GM18499 (cell line): ENCODE results near the gene MRPL10.

Experiments
- ATAC-seq: cut with Tn5 transposase; IDR thresholded peaks from one replicate; pipeline ENCODE4 v1.9.1; 2021; ENCODE audit warnings: moderate number of reproducible peaks; ENCODE audit not compliant: insufficient read depth, unreplicated experiment

Gene MRPL10

DNA sequence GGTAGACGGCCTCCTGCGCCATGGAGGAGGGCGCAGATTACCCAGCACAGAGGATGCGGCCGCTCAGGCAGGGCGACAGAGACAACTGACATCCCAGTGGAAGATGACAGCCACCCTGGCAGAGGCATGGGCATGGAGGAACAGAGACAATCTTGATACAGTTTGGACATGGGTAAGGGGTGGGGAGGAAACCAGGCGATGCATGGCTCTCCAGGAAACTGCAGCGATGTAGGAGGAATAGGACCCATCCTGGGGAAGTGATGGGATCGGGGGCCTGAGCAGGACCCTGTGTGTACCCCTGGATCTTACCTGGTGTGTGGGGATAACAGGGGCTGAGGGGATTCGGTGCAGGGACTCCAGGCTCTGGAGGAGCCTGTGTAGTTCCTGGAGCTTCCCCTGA, 14.4 kb downstream of the MRPL10 start:
- ATAC-seq, result no peak

DNA sequence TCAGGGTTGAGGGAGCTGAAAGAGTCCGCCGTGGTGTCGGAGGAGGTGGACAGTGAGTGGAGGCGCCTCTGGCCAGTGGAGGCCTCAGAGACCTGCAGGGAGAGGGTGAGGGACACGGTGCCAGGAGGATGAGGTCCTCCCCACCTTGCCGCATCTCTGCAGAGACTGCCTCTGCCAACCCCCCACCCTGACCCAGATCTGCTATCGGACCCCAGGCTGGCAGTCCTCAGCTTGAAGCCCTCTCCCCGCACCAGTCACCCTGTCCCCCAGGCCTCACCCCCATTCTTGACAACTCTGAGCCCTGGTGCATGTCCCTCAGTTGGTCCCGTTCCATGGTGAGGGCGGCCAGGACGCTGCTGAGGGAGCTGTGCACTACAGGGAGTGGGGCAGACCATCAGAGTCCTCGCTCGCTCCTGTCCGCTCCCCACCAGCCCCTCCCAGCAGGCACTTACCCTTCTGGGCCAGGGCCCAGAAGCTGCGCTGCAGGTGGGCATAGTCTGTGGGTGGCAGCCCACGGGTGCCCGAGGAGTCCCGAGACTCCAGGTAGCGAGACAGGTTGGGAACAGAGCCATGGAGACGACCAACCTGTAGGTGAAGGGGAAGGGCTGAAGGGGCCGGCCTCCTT, 15.1 kb downstream of the MRPL10 start:
- ATAC-seq, result no peak

DNA sequence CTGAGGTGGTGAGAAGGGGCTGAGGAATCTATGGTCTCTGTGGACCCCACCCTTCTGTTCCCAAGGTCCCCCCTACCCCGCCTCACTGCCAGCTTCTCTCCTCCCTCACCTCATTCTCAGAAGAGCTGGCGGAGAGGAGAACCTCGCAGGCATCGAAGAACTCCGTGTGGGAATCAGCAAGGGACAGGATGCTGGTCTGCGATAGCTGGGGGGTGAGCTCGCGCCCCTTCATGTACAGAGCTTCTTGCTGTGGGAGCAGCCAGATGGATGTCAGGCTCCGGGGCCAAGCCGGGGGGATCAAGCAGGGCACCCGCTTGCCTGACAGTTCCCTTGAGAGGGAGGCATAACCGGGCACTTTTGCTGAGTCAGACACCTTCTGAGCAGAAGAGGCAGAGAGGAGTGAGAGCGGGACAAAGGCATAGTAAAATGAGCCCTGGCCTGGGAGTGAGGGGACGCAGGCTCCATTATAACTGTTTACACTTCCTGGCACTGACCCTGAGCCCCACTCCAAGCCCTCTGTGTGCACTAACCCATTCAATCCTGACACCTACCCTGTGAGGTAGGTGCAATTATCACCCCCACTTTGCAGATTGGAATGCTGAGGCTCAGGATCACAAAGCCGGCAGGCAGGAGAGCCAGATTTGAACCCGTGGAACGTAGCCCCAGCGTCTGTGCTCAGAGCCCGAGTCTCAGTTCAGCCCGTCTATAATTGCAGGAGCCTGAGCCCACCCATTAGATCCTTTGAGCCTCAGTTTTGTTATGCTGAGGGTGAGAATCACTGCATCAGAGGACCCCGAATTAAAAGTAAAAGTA, 16.0 kb downstream of the MRPL10 start:
- no peak for ATAC-seq

DNA sequence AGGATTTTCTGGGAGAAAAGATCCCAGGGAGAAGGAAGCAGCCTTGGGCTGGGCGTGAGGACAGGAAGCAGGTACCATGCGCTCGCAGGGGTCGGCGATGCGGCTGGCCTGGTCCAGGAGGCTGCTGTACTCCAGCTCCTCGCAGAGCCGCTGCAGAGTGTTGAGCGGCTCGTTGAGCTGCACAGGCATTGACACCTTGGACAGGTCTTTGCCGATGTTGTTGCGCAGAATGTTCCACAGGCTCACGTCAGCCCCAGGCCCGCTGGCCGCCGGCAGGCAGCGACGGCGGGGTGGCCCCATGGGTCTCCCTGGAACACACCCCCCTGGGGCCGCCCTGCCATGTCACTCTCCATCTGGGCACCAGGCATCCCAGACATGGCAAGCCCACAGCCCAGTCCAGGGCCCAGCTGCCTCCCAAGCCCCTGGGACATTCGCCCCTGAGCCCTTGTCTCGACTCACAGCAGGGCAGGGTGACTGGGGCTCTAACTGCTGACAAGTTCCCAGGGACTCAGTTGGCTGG, 17.8 kb downstream of the MRPL10 start:
- no peak for ATAC-seq

DNA sequence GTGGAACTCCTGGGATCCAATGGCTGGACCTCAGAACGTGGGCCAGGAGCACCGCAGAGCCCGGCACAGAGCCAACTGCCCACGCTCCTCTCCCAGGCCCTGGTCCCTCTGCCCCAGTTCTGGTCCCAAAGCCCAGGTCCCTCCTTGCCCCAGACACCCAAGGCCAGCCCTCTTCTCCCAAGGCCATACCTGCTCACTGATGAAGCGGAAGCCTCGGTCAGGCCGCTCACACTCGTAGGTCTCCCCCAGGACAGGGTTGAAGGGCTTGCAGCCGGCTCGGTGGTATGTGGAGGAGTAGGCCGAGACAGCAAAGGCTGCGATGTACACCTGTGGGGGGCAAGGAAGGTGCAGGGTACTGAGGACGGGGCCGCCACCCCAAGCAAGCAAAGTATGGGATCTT, 18.3 kb downstream of the MRPL10 start:
- no peak for ATAC-seq

DNA sequence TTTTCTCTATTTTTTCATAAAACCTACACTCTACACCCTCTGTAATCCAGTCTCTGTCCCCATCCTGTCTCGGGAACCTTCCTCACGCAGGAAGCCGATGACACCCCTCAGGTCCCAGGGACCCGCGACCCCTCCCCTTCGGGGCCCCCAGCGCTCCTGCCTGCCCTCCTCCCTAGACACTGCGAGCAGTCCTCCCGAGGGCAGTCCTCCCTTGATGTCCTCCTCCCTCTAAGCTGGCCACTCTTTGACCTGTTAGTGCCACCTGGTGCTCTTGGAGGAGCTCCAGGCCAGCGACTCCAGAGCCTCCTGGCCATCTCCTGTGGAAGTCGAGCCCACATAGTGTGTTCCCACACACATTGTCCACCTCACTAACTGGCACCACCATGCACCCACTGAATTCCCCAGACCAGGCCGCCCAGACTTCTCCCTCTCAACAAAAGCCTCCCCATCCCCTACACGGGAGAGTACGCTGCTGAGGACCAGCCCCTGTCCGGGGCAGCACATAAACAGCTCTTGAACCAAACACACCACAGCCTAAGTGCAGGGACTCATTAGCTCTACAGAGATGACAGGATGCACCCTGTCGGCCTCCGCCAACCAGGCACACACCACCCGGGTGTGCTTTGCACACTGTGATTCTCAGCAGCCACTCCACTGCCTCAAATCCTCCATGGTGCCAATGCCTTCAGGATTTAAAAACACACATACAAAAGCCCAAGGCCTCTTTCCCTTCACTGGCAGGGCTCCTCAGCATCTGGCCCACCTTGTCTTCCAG, 19.0 kb downstream of the MRPL10 start:
- ATAC-seq, result no peak

DNA sequence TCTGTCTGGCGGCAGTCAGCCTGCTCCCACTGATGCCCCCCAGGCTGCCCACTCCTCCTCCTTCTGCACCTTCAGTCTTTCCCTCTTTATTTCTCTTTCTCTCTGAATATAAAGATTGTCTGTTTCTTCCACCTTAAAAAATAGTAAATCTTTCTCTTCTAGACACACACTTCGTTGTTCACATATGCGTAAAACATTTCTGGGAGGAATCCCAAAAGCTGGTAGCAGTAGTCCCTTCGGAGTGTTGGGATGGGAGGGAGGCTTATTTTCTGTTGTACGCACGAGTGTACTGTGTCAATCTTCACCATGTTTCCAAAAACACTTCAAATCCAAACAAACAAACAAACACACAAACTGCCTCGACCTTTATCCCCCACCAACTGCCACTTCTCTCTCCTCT, 19.6 kb downstream of the MRPL10 start:
- ATAC-seq, result no peak

DNA sequence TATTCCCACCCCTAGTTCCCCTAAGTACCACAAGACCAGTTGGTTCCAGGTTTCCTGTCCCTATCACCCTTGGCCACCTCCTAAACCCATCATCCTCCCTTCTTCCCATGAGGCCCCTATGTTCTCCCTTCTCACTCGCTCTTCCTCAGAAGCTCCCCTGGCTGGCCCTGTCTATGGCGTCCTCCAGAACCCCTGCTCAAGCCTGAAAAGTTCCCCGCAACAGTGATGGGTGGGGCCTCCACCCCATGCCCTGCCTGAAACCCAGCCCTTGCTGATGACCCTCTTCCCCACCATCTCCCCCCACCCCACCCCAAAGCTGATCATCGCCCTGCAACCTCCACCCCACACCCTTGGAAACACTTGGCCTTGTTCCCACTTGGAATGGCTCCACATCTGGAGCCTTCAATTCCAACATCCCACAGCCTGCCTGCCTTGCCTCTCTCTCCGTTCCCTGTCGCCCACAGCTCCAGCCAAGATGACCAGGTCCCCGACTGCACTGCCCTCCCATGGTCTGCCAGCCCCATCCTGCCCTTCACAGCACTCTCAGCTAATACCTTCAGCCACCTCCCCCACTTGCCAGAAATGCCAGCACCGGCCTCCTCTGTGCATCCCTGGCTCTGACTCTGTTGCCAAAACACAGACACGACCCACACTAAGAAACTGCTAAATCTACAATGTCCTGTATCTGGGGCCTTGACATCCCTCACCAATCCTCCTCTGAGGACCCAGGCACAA, 20.3 kb downstream of the MRPL10 start:
- ATAC-seq, result no peak

DNA sequence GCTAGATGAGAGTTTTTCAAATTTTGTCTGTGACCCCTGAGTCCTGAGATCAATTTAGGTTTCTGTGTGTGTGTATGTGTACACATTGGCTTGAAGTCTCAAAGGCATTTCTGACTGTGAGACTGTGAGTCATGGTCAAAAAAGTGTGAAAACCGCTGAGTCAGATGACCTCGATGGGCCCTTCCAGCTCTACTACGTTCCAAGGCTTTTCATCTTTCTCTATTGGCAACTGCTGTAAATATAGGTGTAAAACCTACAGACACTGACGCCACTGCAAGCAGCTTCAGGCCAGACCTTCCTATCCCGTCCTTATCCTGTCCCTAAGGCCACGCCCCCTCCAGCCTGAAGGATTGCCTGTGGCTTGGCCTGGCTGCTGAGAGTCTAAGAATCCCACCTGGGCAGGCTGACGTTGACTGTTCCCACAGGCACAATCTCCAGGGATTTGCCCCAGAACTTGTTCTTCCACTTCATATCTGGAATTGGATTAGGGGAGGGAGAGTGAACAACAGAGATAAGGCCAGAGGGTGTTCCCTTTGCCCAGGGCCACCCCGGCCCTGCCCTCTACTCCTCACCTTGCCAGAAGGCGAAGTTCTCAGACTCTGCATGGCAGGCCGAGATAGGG, 21.0 kb downstream of the MRPL10 start:
- ATAC-seq, result no peak

DNA sequence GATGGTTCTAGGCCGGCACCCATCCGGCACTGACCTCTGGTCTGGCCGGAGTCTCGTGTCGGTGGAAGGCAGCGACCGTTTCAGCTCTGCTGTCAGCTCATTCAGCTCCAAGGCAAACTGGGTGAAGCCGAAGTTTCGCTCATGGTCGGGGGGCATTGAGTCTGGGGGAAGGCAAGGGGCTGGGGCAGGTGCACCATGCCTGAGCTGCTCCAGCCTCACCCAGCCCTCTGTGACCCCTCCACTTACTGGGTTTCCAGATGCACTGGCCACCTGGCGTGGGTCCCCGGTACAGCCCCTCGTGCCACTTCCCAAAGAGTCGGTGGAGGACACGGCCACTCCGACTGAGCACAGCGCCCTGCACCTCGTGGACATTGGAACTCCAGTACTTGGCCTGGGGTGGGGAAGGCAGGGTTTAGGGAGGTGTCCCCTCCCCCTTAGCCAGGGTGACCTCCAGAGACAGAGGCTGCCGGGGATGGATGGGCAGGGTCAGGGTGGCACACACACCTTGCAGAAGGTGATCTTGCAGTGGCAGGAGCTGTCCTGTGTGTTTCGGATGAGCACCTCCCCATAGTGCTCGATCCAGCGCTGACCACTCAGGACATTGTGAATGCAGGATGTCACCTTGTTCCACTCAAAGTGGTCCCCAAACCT, 22.4 kb downstream of the MRPL10 start:
- no peak for ATAC-seq

DNA sequence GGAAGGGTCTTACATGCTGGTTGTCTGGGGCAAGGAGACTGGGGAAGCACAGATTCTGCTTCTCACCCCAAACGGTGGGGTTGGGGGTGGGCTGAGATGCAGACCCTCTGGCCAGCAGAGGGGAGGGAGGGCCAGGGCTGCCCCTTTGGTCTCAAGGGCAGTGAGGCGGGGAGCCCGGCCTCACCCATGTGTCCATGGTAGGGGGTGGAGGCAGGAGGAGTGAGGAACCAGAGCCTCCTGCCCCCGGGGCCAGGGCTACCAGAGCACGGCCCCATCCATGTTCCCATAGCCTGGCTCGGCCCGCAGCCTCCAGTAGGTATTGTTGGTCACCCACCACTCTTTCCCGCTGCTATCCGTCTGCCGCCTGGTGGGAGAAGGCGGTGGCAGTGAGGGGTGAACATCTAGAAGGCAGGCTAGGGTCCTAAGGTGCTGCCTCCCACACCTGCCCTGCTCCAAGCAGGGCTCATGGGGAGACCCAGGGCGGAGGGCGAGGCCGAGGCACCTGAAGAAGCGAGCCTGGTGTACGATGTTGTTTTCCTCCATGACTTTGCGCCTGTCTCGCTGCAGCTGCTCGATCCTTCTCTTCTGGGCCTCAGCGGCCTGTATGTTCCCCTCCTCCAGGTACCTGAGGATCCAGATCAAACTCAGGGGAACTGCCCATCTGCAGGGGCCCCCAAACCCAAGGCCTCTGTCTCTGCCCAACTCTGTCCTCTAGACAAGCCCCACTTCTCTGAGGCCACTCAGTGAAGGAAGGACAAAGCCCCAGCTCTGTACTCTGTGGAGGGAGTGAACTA, 23.1 kb downstream of the MRPL10 start:
- ATAC-seq, result no peak

DNA sequence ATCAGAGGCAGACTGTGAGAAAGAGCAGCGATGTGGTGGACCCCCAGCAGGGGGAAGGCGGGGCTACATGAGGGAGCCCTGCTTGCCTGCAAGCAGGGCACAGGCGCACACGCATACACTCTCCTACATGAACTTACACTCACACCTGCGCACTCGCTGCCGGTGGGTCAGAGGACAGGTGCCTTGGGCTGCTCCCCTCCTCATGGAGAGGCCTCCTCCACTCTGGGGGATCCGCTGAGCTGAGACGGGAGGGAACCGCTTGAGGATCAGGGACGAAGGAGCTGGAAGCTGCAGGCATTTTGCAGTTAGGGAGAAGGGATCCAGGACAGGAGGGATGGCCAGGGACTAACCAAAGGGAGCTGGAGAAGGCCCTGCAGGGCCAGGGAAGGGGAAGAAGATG, 23.9 kb downstream of the MRPL10 start:
- ATAC-seq, result no peak

DNA sequence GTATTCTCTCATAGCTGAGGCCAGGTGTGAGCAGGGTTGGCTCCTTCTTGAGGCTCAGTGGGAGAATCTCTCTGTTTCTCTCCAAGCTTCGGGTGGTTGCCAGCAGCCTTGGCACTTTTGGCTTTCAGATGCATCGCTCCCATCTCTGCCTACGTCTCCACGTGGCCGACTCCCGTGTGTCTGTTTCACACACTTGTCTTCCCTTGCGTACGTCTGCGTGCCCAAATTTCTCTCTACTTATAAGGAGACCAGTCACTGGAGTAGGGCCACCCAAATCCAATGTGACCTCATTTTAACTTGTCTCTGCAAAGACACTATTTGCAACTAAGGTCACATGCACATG, 24.5 kb downstream of the MRPL10 start:
- no peak for ATAC-seq

DNA sequence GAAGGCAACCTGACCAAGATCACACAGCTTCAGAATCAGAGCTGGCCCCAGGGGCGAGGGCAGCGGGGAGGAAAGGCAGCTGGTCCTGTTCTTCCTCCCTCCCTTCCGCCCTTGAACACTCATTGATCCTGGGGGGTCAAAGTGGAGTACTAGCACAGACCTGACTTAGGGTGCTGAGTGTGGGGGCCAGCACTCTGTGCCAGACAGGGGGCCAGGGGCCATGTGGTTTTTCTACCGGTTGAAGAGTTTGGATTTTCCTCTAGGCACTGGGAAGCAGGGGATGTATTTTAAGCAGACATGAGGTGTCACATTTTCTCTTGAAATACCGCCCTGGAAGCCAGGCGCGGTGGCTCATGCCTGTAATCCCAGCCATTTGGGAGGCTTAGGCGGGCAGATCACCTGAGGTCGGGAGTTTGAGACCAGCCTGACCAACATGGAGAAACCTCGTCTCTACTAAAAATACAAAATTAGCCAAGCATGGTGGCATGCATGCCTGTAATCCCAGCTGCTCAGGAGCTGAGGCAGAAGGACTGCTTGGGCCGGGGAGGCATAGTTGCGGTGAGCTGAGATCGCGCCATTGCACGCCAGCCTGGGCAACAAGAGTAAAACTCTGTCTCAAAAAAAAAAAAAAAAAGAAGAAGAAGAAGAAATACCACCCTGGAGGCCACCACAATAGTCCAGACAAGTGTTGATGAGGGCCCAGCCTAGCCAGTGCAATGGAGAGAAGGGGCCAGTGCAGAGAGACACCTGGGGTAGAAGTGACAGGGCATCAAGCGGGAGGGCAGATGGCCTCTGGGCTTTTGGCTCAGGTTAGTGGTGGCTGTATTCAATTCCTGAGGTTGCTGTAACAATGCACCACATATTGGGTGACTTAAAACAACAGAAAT, 25.1 kb downstream of the MRPL10 start:
- ATAC-seq, result no peak

DNA sequence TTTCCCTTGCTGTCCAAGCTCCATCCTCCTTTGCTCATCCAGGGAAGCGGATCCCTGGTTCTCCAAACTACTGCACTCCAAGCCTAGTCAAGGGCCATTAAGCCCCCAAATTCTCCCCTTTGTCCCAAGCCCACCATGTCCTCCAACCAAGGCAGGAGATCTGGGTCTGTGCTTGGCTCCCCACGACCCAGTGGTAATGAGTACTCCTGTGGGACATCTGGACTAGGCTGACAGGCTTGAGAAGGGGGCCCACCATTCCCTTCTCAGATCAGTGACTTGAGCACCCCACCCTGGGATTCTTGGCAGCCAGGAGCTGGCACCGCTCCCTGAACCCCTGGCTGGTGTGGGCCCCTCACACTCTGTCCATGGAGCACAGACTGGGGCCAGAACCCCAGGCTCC, 26.9 kb downstream of the MRPL10 start:
- ATAC-seq, result no peak

DNA sequence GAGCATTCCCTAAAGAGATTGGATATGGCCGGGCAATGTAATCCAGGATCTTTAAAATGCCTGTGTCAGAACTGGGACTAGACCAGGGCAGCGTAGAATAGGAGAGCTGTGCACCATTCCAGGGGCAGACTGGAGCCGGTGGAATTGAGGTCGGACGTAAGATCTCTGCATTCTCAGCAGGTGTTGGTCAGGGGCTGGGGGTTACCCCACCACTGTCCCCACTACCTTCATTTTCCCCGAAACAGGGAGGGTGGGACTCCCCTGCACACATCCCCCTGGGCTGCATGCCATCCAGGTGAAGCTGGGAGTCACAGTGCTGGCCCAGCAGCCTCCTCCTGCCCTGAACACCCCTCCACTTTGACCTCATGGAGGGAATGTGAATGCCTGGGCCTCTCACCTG, 27.6 kb downstream of the MRPL10 start:
- no peak for ATAC-seq

DNA sequence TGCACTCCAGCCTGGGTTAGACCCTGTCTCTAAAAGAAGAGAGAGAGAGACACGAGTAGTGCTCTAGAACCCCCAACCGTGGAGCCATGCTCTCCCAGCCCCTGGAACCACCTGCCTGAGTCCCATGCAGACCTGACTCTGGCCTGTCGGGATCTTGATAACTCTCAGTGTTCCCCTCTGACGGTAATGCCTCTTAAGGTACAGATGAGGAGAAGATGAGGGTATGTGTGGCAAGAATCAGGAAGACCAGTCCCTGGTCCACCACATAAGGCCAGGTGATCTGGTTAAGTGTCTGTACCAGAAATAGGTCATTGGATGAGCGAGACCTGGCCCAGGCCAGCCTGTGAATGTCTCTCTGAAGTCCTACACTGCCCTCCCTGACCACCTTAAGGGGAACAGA, 28.1 kb downstream of the MRPL10 start:
- ATAC-seq, result no peak
